H1 (cell line): ENCODE data around the gene VIPR2. TPM values are rescaled to one million over a fixed set of nuclear protein-coding genes. Genes with fewer than 3 reads are reported as not detected.

Experiments
- CTCF ChIA-PET: fragments of 300-600 bp; sonication (Branson Sonifier 250); formaldehyde crosslinking; loops from one replicate; lab custom pipeline; 2021; ENCODE audit not compliant: partially characterized antibody; lab: Charles Lee
- POLR2A ChIA-PET: fragments of 300-600 bp; sonication (Branson Sonifier 250); formaldehyde crosslinking; loops from one replicate; lab custom pipeline; 2021; ENCODE audit warnings: inconsistent platforms; ENCODE audit not compliant: partially characterized antibody; lab: Charles Lee
- DNase-seq, 2 experiments: peaks; one replicate each; pipeline versions ENCODE4 v3.0.0 to v3.0.0-alpha.2; 2010 to 2022; ENCODE audit warnings: low spot score in 2 of 2, low read depth in 1 of 2, mixed read lengths in 1 of 2
- FAIRE-seq: peaks from 2 replicates; lab custom pipeline; 2011; peaks lifted over from hg19 to GRCh38; lab: Jason Lieb, UNC
- H2AFZ ChIP-seq: 2 replicates; pipeline ENCODE4 v1.8.1; 2012; ENCODE audit warnings: low read length, inconsistent platforms
- H2AK5ac ChIP-seq: 2 replicates; pipeline ENCODE4 v1.6.1; 2013; ENCODE audit warnings: low read depth, low read length
- H2BK120ac ChIP-seq: replicated peaks from 2 replicates; pipeline ENCODE3; 2013; ENCODE audit warnings: low read depth, low read length, inconsistent platforms
- H2BK12ac ChIP-seq: 2 replicates; pipeline ENCODE4 v1.6.1; 2013; ENCODE audit warnings: low read depth, low read length
- H2BK15ac ChIP-seq: 2 replicates; pipeline ENCODE4 v1.6.1; 2013; ENCODE audit warnings: low read length
- H2BK20ac ChIP-seq: 2 replicates; pipeline ENCODE4 v1.6.1; 2013; ENCODE audit warnings: low read length
- H2BK5ac ChIP-seq: 2 replicates; pipeline ENCODE4 v1.6.1; 2013; ENCODE audit warnings: low read depth, low read length
- H3K14ac ChIP-seq: 2 replicates; pipeline ENCODE4 v1.6.1; 2013; ENCODE audit warnings: inconsistent platforms; ENCODE audit not compliant: insufficient read length
- H3K18ac ChIP-seq: 2 replicates; pipeline ENCODE4 v1.6.1; 2013; ENCODE audit warnings: low read length; ENCODE audit errors: extremely low read depth
- H3K23ac ChIP-seq: 2 replicates; pipeline ENCODE4 v1.6.1; 2013; ENCODE audit warnings: inconsistent platforms; ENCODE audit not compliant: insufficient read length
- H3K23me2 ChIP-seq: 2 replicates; pipeline ENCODE4 v1.6.1; 2013; ENCODE audit warnings: low read depth, low read length
- H3K27ac ChIP-seq: 2 replicates; pipeline ENCODE4 v1.6.1; 2011; ENCODE audit warnings: low read depth, low read length, inconsistent platforms
- H3K27me3 ChIP-seq, 4 experiments: replicated peaks in 1 of 4; 1 replicate in 1 of 4; 2 replicates in 3 of 4; pipeline versions ENCODE4 v1.6.1 to v1.8.1; 2011 to 2013; ENCODE audit warnings: low read length in 3 of 4, mild to moderate bottlenecking in 3 of 4, inconsistent platforms in 2 of 4, mixed read lengths in 2 of 4, moderate library complexity in 1 of 4; ENCODE audit not compliant: control insufficient read depth in 3 of 4, insufficient read depth in 3 of 4; ENCODE audit errors: extremely low read depth in 1 of 4
- H3K36me3 ChIP-seq, 4 experiments: 2 replicates each; pipeline versions ENCODE4 v1.6.1 to v1.8.1; 2011 to 2013; ENCODE audit warnings: mild to moderate bottlenecking in 4 of 4, low read length in 3 of 4, moderate library complexity in 2 of 4, control low read depth in 1 of 4, inconsistent platforms in 1 of 4; ENCODE audit not compliant: insufficient read depth in 4 of 4, control insufficient read depth in 2 of 4
- H3K4ac ChIP-seq: replicated peaks from 2 replicates; pipeline ENCODE3; 2013; ENCODE audit warnings: low read length, low read depth, mixed read lengths, inconsistent platforms; ENCODE audit not compliant: insufficient read length
- H3K4me1 ChIP-seq, 4 experiments: replicated peaks in 1 of 4; 1 replicate in 1 of 4; 2 replicates in 3 of 4; pipeline versions ENCODE4 v1.6.1 to v1.8.1; 2011 to 2013; ENCODE audit warnings: low read length in 3 of 4, inconsistent platforms in 2 of 4, mixed read lengths in 1 of 4; ENCODE audit not compliant: insufficient read depth in 4 of 4, control insufficient read depth in 3 of 4
- H3K4me2 ChIP-seq, 2 experiments: 2 replicates each; pipeline versions ENCODE4 v1.6.1 to v1.8.1; 2011 to 2013; ENCODE audit warnings: low read depth in 2 of 2, low read length in 2 of 2, control low read depth in 1 of 2, inconsistent platforms in 1 of 2, mild to moderate bottlenecking in 1 of 2; ENCODE audit not compliant: insufficient read depth in 1 of 2
- H3K4me3 ChIP-seq, 4 experiments: fragments of 200-600, 300-600 bp in 1 of 4; sonication (generic), shearing (Covaris generic), sonication (Bioruptor Twin) in 1 of 4; 2 replicates each; pipeline versions ENCODE4 v1.5.1 to v1.8.1; 2011 to 2016; ENCODE audit warnings: low read length in 4 of 4, low read depth in 3 of 4, control low read depth in 2 of 4, inconsistent platforms in 2 of 4, mild to moderate bottlenecking in 2 of 4, mixed read lengths in 1 of 4, moderate library complexity in 1 of 4; ENCODE audit not compliant: insufficient read depth in 2 of 4; ENCODE audit errors: extremely low read depth in 1 of 4
- H3K56ac ChIP-seq: replicated peaks from 2 replicates; pipeline ENCODE3; 2013; ENCODE audit warnings: low read depth, mild to moderate bottlenecking, mixed read lengths, low read length, inconsistent platforms; ENCODE audit not compliant: insufficient read length
- H3K79me1 ChIP-seq: 2 replicates; pipeline ENCODE4 v1.6.1; 2013; ENCODE audit warnings: low read depth, low read length, control low read depth
- H3K79me2 ChIP-seq, 2 experiments: 2 replicates each; pipeline versions ENCODE4 v1.6.1 to v1.8.1; 2012 to 2013; ENCODE audit warnings: low read length in 2 of 2, mild to moderate bottlenecking in 2 of 2, inconsistent platforms in 1 of 2; ENCODE audit not compliant: insufficient read depth in 2 of 2, control insufficient read depth in 1 of 2
- H3K9ac ChIP-seq, 4 experiments: replicated peaks in 1 of 4; 1 replicate in 1 of 4; 2 replicates in 3 of 4; pipeline versions ENCODE4 v1.6.1 to v1.8.1; 2011 to 2013; ENCODE audit warnings: low read depth in 3 of 4, low read length in 3 of 4, control low read depth in 2 of 4, mild to moderate bottlenecking in 2 of 4, moderate library complexity in 2 of 4, inconsistent platforms in 1 of 4; ENCODE audit errors: extremely low read depth in 1 of 4
- H3K9me3 ChIP-seq, 2 experiments: 2 replicates each; pipeline versions ENCODE4 v1.6.1 to v1.8.1; 2012 to 2013; ENCODE audit warnings: mild to moderate bottlenecking in 2 of 2, moderate library complexity in 2 of 2, control low read depth in 1 of 2, inconsistent platforms in 1 of 2, low read depth in 1 of 2, low read length in 1 of 2, mixed read lengths in 1 of 2; ENCODE audit not compliant: insufficient read depth in 2 of 2
- H4K20me1 ChIP-seq, 2 experiments: replicated peaks in 1 of 2; 2 replicates each; pipeline versions ENCODE3 to v1.8.1; 2011 to 2013; ENCODE audit warnings: inconsistent platforms in 2 of 2, low read length in 2 of 2, mild to moderate bottlenecking in 1 of 2; ENCODE audit not compliant: insufficient read depth in 2 of 2, control insufficient read depth in 1 of 2
- H4K5ac ChIP-seq: 2 replicates; pipeline ENCODE4 v1.6.1; 2013; ENCODE audit warnings: low read length, low read depth, mixed read lengths, inconsistent platforms; ENCODE audit not compliant: insufficient read length
- H4K8ac ChIP-seq: 2 replicates; pipeline ENCODE4 v1.8.0; 2013; ENCODE audit warnings: mild to moderate bottlenecking, moderate library complexity, low read length, inconsistent platforms; ENCODE audit not compliant: insufficient read depth; ENCODE audit errors: extremely low read depth
- H4K91ac ChIP-seq: replicated peaks from 2 replicates; pipeline ENCODE3; 2013; ENCODE audit warnings: low read length, mixed read lengths, inconsistent platforms; ENCODE audit not compliant: insufficient read length
- GTF2F1 ChIP-seq: IDR thresholded peaks from 2 replicates; pipeline ENCODE4 v1.6.1; 2012; ENCODE audit warnings: low read depth, low read length, improper control_type of control experiment, borderline replicate concordance
- MAFK ChIP-seq: IDR thresholded peaks from 2 replicates; pipeline ENCODE4 v1.6.1; 2012; ENCODE audit warnings: low read depth, mild to moderate bottlenecking, improper control_type of control experiment, low read length
- NANOG ChIP-seq: IDR thresholded peaks from 2 replicates; pipeline ENCODE4 v1.6.1; 2011; ENCODE audit warnings: low read length, low read depth, mild to moderate bottlenecking, inconsistent platforms; ENCODE audit not compliant: insufficient read depth, poor library complexity, severe bottlenecking
- RNF2 ChIP-seq: fragments of 200-900, 300-1000 bp; sonication (generic); IDR thresholded peaks from 2 replicates; pipeline ENCODE4 v1.7.1; 2016; ENCODE audit warnings: borderline replicate concordance, low read depth, mild to moderate bottlenecking, antibody characterized with exemption, low read length; ENCODE audit not compliant: poor library complexity, severe bottlenecking; ENCODE audit errors: missing control alignments
- SAP30 ChIP-seq: fragments of 300-600 bp; sonication (generic); IDR thresholded peaks from 2 replicates; pipeline ENCODE4 v1.7.1; 2012; ENCODE audit warnings: low read length, moderate library complexity, mild to moderate bottlenecking, inconsistent platforms; ENCODE audit not compliant: insufficient read depth, insufficient replicate concordance
- SIN3A ChIP-seq, 2 experiments: IDR thresholded peaks in 1 of 2; conservative IDR thresholded peaks in 1 of 2; 2 replicates each; pipeline ENCODE4 v1.6.1; 2011 to 2012; ENCODE audit warnings: low read length in 2 of 2, improper control_type of control experiment in 1 of 2, low read depth in 1 of 2, mild to moderate bottlenecking in 1 of 2
- TBP ChIP-seq: IDR thresholded peaks from 2 replicates; pipeline ENCODE4 v1.6.1; 2011; ENCODE audit warnings: low read depth, low read length, improper control_type of control experiment
- YY1 ChIP-seq: IDR thresholded peaks from 2 replicates; pipeline ENCODE4 v1.6.1; 2011; ENCODE audit warnings: low read depth, mild to moderate bottlenecking, low read length
- WGBS, 2 experiments: shearing (Covaris generic) in 1 of 2; methylation state at CpG; one replicate each; pipeline versions ENCODE4 v1.1.6 to v1.1.7; 2013 to 2015; ENCODE audit warnings: low lambda C conversion rate in 2 of 2, mixed read lengths in 2 of 2, inconsistent platforms in 1 of 2, low coverage in 1 of 2, missing lambda C conversion rate in 1 of 2; ENCODE audit not compliant: insufficient replicate concordance in 2 of 2, insufficient coverage in 1 of 2, insufficient read length in 1 of 2; ENCODE audit errors: extremely low coverage in 1 of 2, missing lambda C conversion rate in 1 of 2; 5-methylcytosine and 5-hydroxymethylcytosine counted together
- polyA plus RNA-seq, 7 experiments: library from polyadenylated mRNA; depleted of rRNA in 3 of 7; stranded (reverse) in 5 of 7; unstranded in 2 of 7; fragments of >200 nt in 5 of 7; fragments of 200-250 nt in 2 of 7; gene quantifications; 1 replicate in 5 of 7; 2 replicates in 1 of 7; 4 replicates in 1 of 7; pipeline versions ENCODE4 v1.2.1 to v1.2.3, GENCODE V29; 2011 to 2013; ENCODE audit warnings: missing spikeins in 2 of 7, mixed read lengths in 2 of 7
- total RNA-seq: library from RNA; stranded (reverse); fragmentation: NEBNext Ultra II Directional; extraction: Animal tissue kit (Norgen Biotek cat#: 25700); gene quantifications from 2 replicates; pipeline ENCODE4 v1.2.1, GENCODE V29; 2021

VIPR2 gene
- total and polyA plus RNA-seq, 2 of the 8 experiments (the other 6 are each of a cell fraction or from before 2014, with no cell fraction given) = 2.4 to 6.3 TPM

- Histone ChIP-seq H3K9me3 (no peaks in the 10 kb centered on the region), H3K36me3 (no peaks in the 10 kb centered on the region), H3K23ac (no peak overlapping the region), H3K27me3 (no peaks in the 10 kb centered on the region), H3K4ac (no peak overlapping the region), H2BK15ac (no peak overlapping the region), H3K4me3 (no peak overlapping the region), H2BK12ac (no peak overlapping the region), H3K27ac (no peak overlapping the region), H3K4me1 (no peaks in the 10 kb centered on the region), H3K79me2 (no peaks in the 10 kb centered on the region), H3K79me1 (no peaks in the 10 kb centered on the region), H3K14ac (no peak overlapping the region), H3K56ac (no peak overlapping the region), H2BK5ac (no peak overlapping the region), H2AFZ (no peak overlapping the region), H2AK5ac (no peak overlapping the region), H4K20me1 (no peaks in the 10 kb centered on the region), H3K4me2 (no peak overlapping the region), H2BK20ac (no peak overlapping the region), H3K18ac (no peak overlapping the region), H4K8ac (no peak overlapping the region), H3K9ac (no peak overlapping the region), H4K91ac (no peak overlapping the region), H2BK120ac (no peak overlapping the region), H4K5ac (no peak overlapping the region), H3K23me2 (no peaks in the 10 kb centered on the region)
- CTCF ChIA-PET = no interaction called here
- TF ChIP-seq SAP30 = no peak
- no peak for TF ChIP-seq MAFK
- no peak for TF ChIP-seq GTF2F1
- TF ChIP-seq NANOG = no peak
- no peak for TF ChIP-seq RNF2
- no peak for TF ChIP-seq SIN3A (conservative IDR thresholded peaks at IDR 0.05 in 1 of 2, IDR thresholded peaks at IDR 0.05 in 1 of 2; ENCODE audit: low read depth in 1 of 2, low read length in 2 of 2)
- TF ChIP-seq TBP = no peak
- TF ChIP-seq YY1 = no peak
- WGBS, 2 experiments = 88% methylated on average over 6 of the region's 6 CpGs; no CpG with 5 or more reads in 1 of the 2 experiments
- FAIRE-seq (no peak), DNase-seq (no peak)
- POLR2A ChIA-PET = no interaction called here
Measured at GRCh38 chr7:159071260-159071659, 73.4 kb downstream of the VIPR2 start.
